SK-N-MC (cell line): ENCODE measurements around the gene ZNF761.
"Not testable (repeated sequence)": the region's sequence is repeated elsewhere in the genome, so short reads cannot be mapped to it uniquely, and the experiment has no call there.

Experiments used
- DNase-seq: peaks from one replicate; pipeline ENCODE4 v3.0.0-alpha.2; 2011; ENCODE audit warnings: low read depth, low spot score
- H3K27ac ChIP-seq: fragments of 200-600 bp; sonication (generic); 2 replicates; pipeline ENCODE4 v1.5.1; 2016; ENCODE audit warnings: mixed run types
- H3K36me3 ChIP-seq: fragments of 200-600 bp; sonication (generic); 2 replicates; pipeline ENCODE4 v1.6.1; 2017; ENCODE audit warnings: antibody characterized with exemption, low read length, mixed read lengths; ENCODE audit not compliant: insufficient read depth
- H3K4me3 ChIP-seq: fragments of 200-600 bp; sonication (generic); 2 replicates; pipeline ENCODE4 v1.5.1; 2016
- H3K9ac ChIP-seq: fragments of 200-600 bp; sonication (generic); 2 replicates; pipeline ENCODE4 v1.8.0; 2017; ENCODE audit warnings: mixed run types, mixed read lengths; ENCODE audit not compliant: insufficient read length
- H3K9me3 ChIP-seq: fragments of 200-600 bp; sonication (generic); 2 replicates; pipeline ENCODE4 v1.6.1; 2017; ENCODE audit warnings: low read depth, mild to moderate bottlenecking, antibody characterized with exemption, low read length, moderate library complexity, mixed read lengths
- EZH2 ChIP-seq: fragments of 200-600 bp; sonication (generic); IDR thresholded peaks from one replicate; pipeline ENCODE4 v1.6.1; 2017; ENCODE audit warnings: antibody characterized with exemption
- FOXP2 ChIP-seq: optimal IDR thresholded peaks from 2 replicates; pipeline ENCODE3; 2011; ENCODE audit warnings: mild to moderate bottlenecking, moderate library complexity; ENCODE audit not compliant: insufficient read depth; ENCODE audit errors: extremely low read length, control extremely low read depth
- POLR2AphosphoS5 ChIP-seq: IDR thresholded peaks from 2 replicates; pipeline ENCODE4 v1.6.1; 2012; ENCODE audit warnings: mild to moderate bottlenecking, low read depth, low read length, borderline replicate concordance

ZNF761 gene

DNA sequence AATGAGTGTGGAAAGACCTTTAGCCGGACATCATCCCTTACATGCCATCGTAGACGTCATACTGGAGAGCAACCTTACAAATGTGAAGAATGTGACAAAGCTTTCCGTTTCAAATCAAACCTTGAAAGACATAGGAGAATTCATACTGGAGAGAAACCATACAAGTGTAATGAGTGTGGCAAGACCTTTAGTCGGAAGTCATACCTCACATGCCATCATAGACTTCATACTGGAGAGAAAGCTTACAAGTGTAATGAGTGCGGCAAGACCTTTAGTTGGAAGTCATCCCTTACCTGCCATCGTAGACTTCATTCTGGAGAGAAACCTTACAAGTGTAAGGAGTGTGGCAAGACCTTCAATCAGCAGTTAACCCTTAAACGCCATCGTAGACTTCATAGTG is 24.0 kb downstream of the ZNF761 start:
- Histone ChIP-seq H3K9ac (no peak overlapping the region), H3K27ac (no peak overlapping the region), H3K36me3 (peaks cover 62% of the 10 kb centered on the region), H3K4me3 (no peak overlapping the region; the same call in 1 of the 2 replicates), H3K9me3 (peaks cover 27% of the 10 kb centered on the region)
- TF ChIP-seq POLR2AphosphoS5 (no peak), FOXP2 (no peak), EZH2 (no peak)
- no peak for DNase-seq

DNA sequence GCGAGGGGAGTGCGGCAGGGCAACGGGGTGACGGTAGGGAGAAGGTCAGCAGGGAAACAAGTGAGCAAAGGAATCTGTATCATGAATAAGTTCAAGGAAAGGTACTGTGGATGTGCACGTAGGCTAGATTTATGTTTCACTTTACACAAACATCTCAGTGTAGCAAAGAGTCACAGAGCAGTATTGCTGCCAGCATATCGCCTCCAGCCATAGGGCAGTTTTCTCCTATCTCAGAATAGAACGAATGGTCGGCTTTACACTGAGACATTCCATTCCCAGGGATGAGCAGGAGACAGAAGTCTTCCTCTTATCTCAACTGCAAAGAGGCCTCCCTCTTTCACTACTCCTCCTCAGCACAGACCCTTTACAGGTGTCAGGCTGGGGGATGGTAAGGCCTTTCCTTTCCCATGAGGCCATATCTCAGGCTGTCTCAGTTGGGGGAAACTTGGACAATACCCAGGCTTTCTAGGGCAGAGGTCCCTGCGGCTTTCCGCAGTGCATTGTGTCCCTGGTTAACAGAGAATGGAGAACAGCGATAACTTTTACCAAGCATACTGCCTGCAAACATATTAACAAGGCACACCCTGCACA is 28.4 kb downstream of the ZNF761 start:
- H3K9ac ChIP-seq, H3K27ac ChIP-seq, DNase-seq, H3K4me3 ChIP-seq: not testable (repeated sequence)
- peaks cover 21% of the 10 kb centered on the region for H3K36me3 ChIP-seq
- peaks cover 16% of the 10 kb centered on the region for H3K9me3 ChIP-seq

DNA sequence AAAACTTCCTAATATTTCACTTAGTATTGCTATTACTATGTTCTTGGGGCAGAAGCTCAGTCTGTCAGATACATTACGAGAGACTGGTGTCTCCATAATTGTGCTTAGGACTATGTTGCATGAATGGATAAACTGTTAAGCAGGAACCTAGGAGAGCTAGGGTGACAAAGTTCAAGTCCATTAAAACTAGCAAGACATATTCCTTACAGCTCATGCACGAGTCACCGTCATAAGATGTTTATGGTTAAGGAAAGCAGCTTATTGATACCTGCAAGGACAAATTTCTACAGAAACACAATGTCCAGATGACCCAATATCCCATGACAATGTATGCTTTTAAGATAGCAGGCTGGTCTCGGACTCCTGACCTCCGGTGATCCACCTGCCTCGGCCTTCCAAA is 30.1 kb downstream of the ZNF761 start:
- H3K9ac ChIP-seq, result no peak overlapping the region
- DNase-seq, result no peak
- H3K9me3 ChIP-seq, result peaks cover 5% of the 10 kb centered on the region; the same call in 1 of the 2 replicates
- no peak overlapping the region for H3K4me3 ChIP-seq
- no peak overlapping the region for H3K27ac ChIP-seq
- peaks cover 5% of the 10 kb centered on the region for H3K36me3 ChIP-seq
- TF ChIP-seq EZH2 (no peak), POLR2AphosphoS5 (no peak)

- Histone ChIP-seq H3K9ac (no peak overlapping the region), H3K9me3 (no peaks in the 10 kb centered on the region; the same call in 1 of the 2 replicates), H3K27ac (no peak overlapping the region), H3K4me3 (no peak overlapping the region), H3K36me3 (no peaks in the 10 kb centered on the region; the same call in 1 of the 2 replicates)
- no peak for TF ChIP-seq EZH2
- no peak for TF ChIP-seq FOXP2
- TF ChIP-seq POLR2AphosphoS5, result no peak
- DNase-seq, result no peak
These were observed 31.1 kb downstream of the ZNF761 start for GRCh38 chr19:53462861-53463260.

DNA sequence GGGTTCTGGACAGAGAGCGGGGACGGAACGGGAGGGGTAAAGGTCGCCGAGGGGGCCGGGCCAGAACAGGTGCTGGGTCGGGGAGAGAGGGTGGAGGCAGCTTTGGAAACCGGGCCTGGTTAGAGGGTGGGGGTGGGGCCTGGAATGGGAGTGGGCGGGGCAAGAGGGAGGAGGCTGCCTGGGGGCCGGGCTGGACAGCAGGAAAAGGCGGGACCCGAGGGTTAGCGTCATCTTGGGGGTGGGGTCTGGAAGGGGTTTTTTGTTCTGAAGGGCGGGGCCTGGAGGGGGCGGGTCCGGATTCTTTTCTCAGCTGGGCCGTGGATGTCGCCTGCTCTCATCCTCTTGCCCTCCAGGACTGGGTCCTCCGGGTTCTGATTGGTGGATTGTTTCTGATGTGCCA is 31.5 kb downstream of the ZNF761 start:
- Histone ChIP-seq H3K36me3 (no peaks in the 10 kb centered on the region; the same call in 1 of the 2 replicates), H3K9ac (no peak overlapping the region), H3K27ac (no peak overlapping the region), H3K4me3 (no peak overlapping the region), H3K9me3 (no peaks in the 10 kb centered on the region; the same call in 1 of the 2 replicates)
- TF ChIP-seq EZH2 (no peak), POLR2AphosphoS5 (no peak), FOXP2 (no peak)
- no peak for DNase-seq

DNA sequence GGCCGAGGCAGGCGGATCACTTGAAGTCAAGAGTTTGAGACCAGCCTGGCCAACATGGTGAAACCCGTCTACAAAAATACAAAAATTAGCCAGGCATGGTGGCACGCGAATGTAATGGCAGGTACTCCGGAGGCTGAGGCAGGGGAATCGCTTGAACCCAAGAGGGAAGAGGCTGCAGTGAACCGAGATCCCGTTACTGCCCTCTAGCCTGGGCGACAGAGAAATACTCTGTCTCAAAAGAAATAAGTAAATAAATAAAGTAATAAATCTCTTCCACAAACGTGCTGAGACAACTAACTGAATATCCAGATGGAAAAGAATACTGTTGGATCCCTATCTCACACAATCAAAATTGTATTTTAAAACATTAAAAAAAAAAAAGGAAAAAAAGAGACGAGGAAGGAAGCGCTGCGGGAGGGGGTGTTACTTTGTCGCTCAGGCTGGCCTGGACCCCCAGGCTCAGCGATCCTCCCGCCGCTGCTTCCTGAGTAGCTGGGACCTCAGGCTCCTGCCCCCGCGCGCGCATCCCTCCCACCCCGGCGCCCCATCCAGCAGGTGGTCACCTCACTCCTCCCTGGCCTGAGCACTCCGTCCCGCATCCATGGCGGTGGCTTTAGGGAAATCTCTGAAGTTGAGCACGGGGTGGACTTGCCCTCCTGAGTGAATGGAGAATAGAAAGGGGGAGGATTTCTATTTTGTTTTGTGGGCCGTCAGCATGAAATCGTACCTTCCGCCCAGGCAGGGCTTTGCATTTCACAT is 35.1 kb downstream of the ZNF761 start:
- H3K36me3 ChIP-seq, result peaks cover 2% of the 10 kb centered on the region; the same call in 1 of the 2 replicates
- H3K27ac ChIP-seq, result no peak overlapping the region
- no peak overlapping the region for H3K9ac ChIP-seq
- H3K9me3 ChIP-seq, result no peaks in the 10 kb centered on the region; the same call in 1 of the 2 replicates
- no peak for TF ChIP-seq EZH2
- TF ChIP-seq FOXP2, result no peak
- no peak for TF ChIP-seq POLR2AphosphoS5
- H3K4me3 ChIP-seq, result peak overlapping the region; percentile 84
- no peak for DNase-seq

DNA sequence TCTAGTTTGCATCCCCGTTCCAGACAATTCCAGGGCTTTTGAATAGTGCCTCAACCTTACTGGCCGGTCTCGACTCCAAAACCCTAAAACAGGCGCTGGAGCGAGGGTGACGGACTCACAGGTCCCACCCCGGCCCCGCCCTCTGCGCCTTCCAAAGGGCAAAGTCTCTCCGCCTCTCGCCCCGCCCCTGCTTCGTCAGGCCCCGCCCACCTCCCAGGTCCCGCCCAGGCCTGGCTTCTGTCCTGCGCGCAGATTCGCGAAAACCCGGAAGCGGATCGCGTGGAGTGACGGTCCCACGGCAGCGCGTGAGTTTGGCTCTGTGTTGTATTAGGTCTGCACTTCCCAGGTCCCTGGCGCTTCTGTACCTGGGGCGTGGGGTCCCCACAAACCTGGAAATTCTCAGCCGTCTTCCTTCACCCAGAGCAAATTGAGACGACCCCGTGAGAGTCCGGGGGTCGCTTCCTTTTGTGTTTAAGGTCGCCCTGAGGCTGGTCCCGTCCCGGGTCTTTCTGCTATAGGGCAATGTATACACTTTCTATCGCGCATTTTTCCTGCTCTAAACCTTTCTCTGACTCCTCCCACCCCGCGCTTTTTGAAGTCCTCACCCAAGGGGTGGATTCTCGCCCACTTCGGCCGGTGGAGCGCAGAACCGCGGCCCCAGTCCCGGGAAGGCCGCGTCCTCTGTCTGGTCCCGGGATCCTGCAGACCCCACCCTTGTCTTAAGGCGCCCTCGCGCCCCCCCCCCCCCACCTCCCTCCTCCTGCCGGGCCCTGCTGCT is 35.9 kb downstream of the ZNF761 start, which contains the start of gene ZNF813:
ZNF813 (plus strand) TSS at position 249 of the 778 bp plus-strand sequence. CDS start 16,090 bp downstream, outside the sequence.
- H3K9ac ChIP-seq, result peak within 1 kb of the TSS; percentile 88
- H3K9me3 ChIP-seq, result no peaks in the 10 kb centered on the region; the same call in 1 of the 2 replicates
- peaks cover 8% of the 10 kb centered on the region; the same call in 1 of the 2 replicates for H3K36me3 ChIP-seq
- peak; percentile 40 for DNase-seq
- peak; percentile 84 for TF ChIP-seq POLR2AphosphoS5
- no peak for TF ChIP-seq FOXP2
- peak within 1 kb of the TSS; percentile 61; the same call in 1 of the 2 replicates for H3K27ac ChIP-seq
- H3K4me3 ChIP-seq, result peak within 1 kb of the TSS; percentile 84

- H3K9ac ChIP-seq, H3K27ac ChIP-seq, DNase-seq, H3K9me3 ChIP-seq, H3K36me3 ChIP-seq: not testable (repeated sequence)
- H3K4me3 ChIP-seq, result peak overlapping the region; percentile 84
These were observed 36.8 kb downstream of the ZNF761 start for GRCh38 chr19:53468628-53469027.
